Measurements from ENCODE around the gene BRD4.
"Not testable (repeated sequence)": the region's sequence is repeated elsewhere in the genome, so short reads cannot be mapped to it uniquely, and the experiment has no call there.

BRD4 gene

DNA sequence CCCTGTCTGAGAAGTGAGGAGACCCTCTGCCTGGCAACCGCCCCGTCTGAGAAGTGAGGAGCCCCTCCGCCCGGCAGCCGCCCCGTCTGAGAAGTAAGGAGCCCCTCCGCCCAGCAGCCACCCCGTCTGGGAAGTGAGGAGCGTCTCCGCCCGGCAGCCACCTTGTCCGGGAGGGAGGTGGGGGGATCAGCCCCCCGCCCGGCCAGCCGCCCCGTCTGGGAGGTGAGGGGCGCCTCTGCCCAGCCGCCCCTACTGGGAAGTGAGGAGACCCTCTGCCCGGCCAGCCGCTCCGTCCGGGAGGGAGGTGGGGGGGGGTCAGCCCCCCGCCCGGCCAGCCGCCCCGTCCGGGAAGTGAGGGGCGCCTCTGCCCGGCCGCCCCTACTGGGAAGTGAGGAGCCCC, 30.7 kb upstream of the BRD4 start:
- not testable (repeated sequence) for DNase-seq (ENCODE audit: low read depth in 1 of 2, low spot score in 1 of 2)

DNA sequence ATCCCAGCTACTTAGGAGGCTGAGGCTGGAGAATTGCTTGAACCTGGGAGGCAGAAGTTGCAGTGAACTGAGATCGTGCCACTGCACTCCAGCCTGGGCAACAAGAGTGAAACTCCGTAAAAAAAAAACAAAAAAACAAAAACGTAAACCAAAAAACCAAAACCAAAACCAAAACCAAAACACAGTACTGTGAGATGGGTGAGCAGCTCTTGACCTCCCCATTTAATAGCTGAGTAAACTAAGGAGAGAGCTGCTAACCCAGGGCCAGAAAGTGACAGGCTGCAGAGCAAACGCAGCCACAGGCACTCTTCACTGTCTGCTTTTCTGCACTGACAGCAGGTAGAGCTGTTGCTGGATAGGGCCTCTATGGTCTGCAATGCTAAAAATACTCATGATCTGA, 27.7 kb upstream of the BRD4 start:
- not testable (repeated sequence) for DNase-seq (ENCODE audit: low read depth in 1 of 2, low spot score in 1 of 2)

DNA sequence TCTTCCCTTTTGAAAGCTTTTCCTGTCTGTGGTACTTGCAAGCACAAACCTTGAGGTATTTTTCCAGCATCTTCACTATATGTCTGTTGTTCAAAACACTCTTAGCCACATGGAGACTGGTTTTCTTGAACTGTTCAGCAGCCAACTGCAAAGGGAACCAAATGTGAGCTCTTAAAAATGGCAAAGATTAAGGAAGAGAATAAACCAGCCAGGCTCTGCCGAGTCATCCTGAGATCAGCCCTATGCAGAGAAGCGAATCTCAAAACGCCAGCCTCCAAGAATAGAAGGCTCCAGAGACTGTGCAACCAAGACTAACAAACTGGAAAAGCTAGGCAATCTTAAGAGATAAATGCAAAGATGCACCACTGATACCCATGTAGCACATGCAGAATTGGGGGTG, 26.6 kb upstream of the BRD4 start:
- no peak for DNase-seq (ENCODE audit: low read depth in 1 of 2, low spot score in 1 of 2)

DNA sequence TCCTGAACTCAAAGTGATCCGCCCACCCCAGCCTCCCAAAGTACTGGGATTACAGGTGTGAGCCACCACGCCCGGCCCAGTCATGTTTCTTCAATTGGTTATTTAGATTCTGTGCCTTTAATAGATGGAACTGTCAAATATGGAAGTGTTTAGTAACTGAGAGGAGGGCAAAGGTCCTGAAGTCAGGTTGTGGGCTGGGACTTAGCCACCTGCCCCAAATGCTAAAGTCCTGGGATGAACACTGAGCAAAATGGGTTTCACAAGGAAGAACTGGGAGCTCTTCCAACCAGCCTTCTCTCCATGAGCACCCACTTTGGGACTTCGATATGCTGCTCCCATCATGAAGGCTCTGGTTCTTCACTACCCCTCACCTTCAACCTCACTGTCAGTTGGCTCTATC, 25.6 kb upstream of the BRD4 start:
- DNase-seq (ENCODE audit: low read depth in 1 of 2, low spot score in 1 of 2) = no peak

DNA sequence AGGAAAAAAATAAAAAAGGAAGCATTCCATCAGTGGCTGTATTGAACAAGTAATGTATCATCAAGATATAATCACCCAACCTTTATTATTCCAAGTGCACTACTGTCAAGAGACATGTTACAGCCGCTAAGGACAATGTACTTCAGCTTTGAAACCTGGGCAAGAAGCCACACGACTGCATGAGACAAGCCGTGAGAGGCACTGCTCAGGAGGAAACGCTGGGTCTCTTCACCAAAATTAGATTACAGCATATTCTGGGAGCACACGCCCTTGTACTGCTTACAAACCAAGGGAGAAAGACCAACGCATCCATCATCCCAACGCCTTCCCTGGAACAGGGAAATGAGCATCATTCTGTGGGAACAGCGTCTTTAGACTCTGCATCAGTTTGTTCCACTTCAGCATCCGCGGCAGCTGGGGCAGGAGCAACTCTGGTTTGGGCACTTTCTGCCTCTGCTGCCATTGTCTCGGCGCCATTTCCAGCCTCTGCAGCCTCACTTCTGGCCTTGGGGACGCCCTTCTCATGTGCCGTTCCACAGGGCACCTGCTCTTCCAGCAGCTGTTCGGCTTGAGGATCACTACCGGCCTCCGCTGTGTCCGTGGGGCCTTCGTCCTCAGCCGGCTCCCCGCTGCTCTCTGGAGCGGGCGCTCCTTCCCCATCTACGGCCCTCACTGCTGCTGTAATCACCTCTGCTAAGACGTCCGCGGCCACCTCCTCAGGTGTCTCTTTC, 22.4 kb upstream of the BRD4 start:
- DNase-seq (ENCODE audit: low read depth in 1 of 2, low spot score in 1 of 2) = no peak

DNA sequence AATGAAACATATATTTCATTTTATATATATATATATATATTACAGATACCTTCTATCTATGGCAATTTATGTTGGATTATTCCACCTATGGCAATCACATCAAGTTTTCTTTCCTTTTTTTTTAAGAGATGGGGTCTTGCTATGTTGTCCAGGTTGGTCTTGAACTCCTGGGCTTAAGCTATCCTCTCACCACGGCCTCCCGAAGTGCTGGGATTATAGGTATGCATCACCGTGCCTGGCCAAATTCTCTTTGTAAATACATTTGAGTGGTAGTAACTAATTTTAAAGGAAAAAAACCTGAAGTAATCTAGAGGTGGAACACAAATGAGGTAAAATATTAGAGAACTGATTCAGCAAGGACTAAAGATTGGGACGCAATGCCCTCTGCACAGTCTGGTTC, 21.6 kb upstream of the BRD4 start:
- DNase-seq (ENCODE audit: low read depth in 1 of 2, low spot score in 1 of 2) = no peak

DNA sequence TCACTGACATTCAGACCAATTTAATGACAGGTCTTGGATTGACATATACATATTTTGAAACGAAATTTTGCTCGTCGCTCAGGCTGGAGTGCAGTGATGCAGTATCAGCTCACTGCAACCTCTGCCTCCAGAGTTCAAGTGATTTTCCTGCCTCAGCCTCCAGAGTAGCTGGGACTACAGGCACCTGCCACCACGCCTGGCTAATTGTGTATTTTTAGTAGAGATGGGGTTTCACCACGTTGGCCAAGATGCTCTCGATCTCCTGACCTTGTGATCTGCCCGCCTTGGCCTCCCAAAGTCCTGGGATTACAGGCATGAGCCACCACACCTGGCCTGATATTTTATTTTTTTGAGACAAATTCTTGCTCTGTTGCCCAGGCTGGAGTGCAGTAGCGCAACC, 20.2 kb upstream of the BRD4 start:
- not testable (repeated sequence) for DNase-seq (ENCODE audit: low read depth in 1 of 2, low spot score in 1 of 2)

DNA sequence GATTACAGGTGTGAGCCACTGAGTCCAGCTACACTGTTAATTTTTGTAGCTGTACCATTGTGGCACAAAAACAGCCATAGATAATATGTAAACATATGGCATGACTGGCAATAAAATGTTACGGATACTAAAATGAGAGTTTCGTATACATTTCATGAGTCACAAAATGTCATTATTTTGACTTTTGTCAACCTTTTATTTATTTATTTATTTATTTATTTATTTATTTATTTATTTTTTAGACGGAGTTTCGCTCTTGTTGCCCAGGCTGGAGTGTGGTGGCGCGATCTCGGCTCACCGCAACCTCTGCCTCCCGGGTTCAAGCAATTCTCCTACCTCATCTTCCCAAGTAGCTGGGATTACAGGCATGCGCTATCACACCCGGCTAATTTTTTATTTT, 9.0 kb upstream of the BRD4 start:
- not testable (repeated sequence) for DNase-seq (ENCODE audit: low read depth in 1 of 2, low spot score in 1 of 2)

DNA sequence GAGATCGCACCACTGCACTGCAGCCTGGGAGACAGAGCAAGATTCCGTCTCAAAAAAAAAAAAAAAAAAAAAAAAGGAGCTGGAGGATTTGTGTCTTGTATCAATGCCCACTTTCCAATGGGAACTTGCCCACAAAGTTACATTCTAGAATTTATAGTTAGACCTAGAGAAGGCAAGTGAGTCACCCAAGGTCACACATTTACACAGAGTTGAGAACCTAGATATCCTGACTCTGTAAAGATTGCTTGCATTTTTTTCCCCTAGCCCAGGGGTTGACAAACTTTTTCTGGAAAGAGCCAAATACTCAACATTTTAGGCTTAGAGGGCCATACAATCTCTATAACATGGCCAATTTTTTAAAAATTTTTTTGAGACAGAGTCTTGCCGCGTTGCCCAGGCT, 7.7 kb upstream of the BRD4 start:
- DNase-seq (ENCODE audit: low read depth in 1 of 2, low spot score in 1 of 2) = no peak

DNA sequence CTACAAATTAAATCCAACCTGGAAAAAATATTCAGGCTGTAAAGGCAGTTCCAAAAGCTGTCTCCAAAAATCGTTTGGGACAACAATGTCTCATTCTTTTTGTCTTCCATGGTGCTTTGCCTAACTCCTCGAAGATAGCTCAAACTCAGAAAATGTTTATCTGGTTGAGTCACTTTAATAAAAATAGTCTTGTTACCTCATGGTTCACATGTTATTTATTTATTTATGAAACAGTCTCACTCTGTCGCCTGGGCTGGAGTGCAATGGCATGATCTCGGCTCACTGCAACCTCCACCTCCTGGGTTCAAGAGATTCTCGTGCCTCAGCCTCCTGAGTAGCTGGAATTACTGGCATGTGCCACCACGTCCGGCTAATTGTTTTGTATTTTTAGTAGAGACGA, 4.9 kb upstream of the BRD4 start:
- no peak for DNase-seq (ENCODE audit: low read depth in 1 of 2, low spot score in 1 of 2)

DNA sequence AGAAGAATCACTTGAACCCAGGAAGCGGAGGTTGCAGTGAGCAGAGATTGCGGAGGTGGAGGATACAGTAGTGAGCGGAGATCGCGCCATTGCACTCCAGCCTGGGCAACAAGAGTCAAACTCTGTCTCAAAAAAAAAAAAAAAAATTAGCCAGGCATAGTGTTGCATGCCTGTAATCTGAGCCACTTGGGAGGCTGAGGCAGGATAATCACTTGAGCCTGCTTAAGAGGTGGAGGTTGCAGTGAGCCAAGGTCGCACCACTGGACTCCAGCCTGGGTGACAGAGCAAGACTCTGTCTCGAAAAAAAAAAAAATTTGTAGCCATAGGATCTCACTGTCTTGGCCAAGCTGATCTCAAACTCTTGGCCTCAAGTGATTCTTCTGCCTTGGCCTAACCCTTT, 3.7 kb upstream of the BRD4 start:
- DNase-seq (ENCODE audit: low read depth in 1 of 2, low spot score in 1 of 2) = not testable (repeated sequence)

DNA sequence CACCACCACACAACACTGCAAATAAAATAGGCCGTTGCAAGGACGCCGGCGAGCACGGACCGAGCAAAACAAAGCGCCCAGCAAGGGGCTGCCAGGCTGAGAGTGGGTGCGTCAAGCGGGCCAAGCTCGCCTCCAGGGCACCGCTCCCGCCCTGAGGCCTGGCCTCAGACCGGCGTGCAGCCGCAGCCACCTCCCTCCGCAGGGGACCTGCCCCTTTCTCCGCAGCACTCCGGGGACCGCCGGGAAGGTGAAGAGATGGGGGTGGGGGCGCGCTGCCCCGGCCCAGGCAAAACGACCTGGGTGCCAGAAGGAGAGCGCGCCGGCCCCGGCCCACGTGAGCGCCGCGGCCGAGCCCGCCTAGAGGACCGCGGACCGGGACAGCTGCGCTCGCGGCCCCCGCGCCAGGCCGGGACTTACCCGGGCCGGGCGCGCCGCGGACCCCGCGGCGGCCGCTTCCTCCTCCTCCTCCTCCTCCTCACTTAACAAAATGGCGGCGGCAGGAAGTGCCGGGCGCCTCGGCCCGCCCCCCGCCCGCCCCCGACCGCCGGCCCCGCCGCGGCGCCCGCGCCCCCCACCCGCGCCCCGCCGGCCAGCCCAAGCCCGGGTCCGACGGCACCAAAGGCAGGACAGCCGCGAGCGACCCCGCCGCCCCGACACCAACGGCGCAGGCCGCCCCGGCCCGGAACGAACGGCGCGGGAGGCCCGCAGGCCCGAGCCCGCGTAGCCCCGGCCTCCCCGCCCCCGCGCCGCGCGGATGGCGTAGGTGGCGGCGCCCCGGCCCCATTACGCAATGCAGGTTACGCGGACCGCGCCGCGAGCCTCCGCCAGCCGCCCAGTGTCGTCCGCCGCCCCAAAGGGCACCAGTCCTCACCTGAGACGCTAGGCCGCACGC, 674 bp downstream of the BRD4 start:
- DNase-seq (ENCODE audit: low read depth in 1 of 2, low spot score in 1 of 2) = peak; percentile 18 to 53

DNA sequence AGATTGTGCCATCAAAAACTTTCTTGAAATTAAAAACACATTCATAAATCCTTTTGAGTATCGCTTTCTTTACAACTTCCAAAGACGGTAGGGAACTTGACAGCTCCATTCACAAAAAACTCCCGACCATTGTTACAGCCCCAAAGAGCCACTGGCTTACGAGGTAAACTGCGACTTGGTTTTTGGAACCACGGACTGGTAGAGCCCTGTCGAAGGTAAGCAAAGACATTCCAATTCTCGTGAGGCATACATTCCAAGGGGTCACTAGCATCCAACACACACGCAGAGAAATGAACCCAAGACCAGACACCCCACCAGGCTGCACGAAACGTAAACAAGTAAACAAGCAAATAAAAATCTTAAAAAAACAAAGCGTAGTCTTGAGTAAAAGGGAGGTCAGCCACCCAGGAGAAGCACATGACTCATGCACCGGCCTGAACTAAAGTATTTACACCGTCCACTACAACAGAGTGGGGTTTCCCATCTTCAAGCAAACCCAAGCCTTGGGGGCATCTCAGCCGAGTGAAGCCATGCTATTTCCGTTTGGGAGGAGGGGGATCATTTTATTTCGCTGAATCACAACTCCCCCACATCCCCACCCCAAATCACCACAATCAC, 1.4 kb downstream of the BRD4 start:
- peak in 1 of 2 donors; percentile 1 for DNase-seq (ENCODE audit: low read depth in 1 of 2, low spot score in 1 of 2)

DNA sequence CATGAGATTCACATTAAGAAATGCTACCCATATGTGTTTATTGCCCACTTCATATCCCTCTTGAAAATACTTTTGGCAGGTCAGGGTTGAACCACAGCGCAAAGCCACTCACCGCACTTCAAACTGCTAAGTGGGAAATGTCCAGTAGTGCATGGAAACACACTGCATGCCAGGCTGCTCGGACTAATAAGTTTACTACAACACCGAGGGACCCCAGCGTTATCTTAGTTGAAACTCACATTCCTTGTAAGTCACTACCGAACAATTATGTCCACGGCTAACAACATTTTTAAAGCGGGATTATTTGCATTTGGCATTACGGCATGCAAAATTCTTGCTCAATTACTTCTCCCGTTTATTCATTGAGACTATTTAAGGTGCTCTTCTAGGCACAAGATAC, 4.0 kb downstream of the BRD4 start:
- DNase-seq (ENCODE audit: low read depth in 1 of 2, low spot score in 1 of 2) = no peak

DNA sequence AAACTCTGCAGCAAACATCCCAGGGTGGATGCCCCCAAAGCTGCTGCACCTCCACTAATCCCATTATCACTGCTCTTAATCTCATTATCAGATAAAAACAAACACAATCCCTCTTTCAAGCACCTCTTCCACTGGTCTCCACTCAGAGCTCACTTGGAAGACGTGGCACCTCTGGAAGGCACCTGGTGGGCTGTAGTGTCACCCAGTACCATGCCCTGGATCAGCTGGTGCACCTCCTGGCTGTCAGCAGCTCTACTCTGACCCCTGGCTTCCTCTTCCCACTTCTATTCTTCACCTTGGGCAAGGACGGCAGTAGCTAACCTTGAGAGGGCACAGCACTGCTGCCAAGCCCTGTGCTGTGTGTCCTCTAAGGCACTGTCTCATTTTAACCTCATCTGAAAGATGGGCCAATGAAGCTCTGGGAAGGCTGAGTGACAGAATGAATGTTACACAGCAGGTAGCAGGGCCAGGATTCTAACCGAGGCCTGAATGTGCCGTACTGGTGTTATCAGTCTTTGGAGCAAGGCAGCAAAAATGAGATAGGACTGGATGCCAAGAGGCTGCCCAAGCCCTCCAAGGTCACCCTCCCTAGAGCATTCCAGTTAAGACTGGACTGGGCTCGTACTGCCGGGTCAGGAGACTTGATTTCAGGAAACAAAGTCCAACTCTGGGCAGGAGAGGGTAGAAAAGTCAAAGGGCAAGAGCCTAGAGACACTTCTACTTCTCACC, 7.4 kb downstream of the BRD4 start:
- no peak for DNase-seq (ENCODE audit: low read depth in 1 of 2, low spot score in 1 of 2)

DNA sequence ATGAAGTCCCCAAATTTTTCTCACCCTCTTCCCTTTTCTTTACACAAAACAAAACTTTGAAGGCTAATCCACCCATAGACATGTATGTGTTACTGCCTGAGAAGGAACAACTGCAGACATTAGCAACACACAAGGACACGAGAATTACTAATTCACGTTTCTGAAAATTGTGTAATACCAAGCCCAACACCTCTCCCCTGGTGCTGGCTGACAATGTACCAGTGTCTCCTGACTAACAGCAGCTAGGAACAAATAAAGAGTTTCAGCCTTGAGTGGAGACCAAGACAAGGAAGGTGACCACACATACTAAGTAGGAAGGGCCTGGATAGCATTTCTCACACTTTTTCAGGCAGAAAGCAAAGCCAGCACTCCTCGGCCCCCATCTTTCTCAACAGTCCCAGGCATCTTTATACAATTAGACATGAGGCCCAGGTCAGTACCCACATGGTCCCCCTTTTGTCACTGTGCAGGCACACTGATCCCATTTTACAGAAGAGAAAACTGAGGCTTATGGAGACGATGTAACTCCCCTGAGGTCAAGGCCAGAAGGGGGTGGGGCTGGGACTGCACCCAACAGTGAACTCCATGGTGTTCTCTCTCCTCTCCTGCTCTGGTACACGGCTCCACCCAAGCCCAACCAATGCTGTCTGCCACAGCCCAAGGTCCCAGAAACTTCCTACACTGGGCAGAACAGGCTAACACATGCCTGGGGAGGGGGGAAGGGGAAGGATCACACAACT, 8.7 kb downstream of the BRD4 start:
- DNase-seq (ENCODE audit: low read depth in 1 of 2, low spot score in 1 of 2) = no peak

DNA sequence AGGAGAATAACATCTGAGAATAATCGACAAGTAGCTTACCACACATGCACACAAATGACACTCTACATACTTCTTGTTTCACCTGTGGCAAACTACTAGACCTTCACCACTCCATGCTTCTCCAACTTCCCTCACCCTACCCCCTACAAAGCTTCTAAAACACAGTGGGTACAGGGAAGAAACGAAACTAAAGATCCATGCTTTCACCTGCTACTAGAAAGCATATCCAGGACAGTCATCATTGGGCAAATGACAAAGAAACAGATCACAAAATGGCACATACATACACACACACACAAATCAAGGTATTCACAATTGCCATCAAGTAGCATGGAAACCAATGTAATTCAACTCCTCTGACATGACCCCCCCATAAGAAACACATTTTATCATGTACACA, 10.6 kb downstream of the BRD4 start:
- DNase-seq (ENCODE audit: low read depth in 1 of 2, low spot score in 1 of 2) = no peak

DNA sequence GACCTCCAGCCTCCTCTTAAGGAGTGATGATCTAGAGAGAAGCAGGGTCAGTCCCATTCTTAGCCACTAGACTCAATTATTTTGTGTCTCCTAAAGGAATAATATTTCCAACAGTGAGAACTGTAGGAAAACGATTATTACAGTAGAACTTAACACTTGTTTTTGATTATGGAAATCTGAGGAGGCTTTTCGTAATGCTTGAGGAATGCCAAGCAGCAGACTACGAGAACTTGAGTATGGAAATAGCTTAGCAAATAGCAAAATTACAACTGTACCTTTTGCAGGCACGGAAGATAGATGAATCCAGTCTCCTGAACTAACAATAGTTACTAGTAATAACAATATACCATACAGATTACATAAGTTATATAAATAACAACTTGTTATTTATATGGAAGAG, 12.2 kb downstream of the BRD4 start:
- no peak for DNase-seq (ENCODE audit: low read depth in 1 of 2, low spot score in 1 of 2)

DNA sequence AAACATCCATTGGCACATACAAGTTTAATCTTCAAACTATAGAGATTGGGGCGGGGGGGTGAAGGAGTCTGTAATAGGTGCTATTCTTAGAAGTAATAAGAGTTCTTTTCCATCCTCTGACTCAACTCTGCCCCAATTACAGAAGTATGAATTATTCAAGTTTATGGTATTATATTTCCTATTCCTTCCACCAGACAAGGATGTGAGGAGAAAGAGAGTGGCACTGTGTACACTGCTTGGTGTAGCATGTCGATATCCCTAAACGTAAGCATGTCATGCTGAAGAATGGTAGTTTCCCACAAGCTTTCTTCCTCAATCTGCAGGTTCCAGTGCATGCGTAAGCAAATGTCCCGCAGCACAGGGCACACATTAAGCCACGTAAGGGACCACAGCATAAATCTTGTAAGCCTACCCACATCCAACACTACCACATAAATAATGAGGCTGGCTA, 14.1 kb downstream of the BRD4 start:
- DNase-seq (ENCODE audit: low read depth in 1 of 2, low spot score in 1 of 2) = no peak

DNA sequence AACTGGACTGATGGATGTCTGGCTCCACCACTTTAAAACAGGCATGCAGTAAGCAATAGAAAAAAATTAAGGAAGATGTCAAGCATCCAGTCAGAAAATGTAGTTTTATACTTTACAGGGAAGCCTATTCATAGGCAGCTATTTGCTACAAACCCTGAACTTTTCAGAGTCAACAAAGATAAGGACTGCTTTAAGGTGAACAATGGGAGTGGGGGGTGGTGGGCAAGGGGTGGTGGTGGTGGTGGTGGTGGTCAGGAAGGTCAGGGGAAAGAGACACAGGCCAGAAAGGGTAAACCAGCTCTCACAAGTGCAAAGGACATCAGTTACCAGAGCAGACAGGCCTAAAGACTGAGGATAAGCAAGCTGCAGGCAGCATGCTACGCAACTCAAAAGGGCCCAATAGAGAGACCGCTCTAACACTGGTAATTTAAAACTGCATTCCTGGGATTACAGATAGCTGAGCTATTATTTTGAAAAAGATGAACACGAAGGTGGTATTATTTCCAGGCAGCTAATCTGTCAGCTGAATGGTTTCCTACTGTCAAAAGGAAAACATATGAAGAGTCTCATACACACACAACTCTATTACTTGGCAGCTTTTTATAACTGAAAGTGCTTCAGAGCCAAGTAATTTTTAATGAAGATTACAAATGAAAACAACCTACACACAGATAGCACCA, 14.8 kb downstream of the BRD4 start:
- no peak for DNase-seq (ENCODE audit: low read depth in 1 of 2, low spot score in 1 of 2)
